ENCODE measurements around the gene OR6Q1. TPM values are rescaled to one million over a fixed set of nuclear protein-coding genes. Genes with fewer than 3 reads are reported as not detected.
A peak's percentile ranks its signal among the peaks of the same experiment; 100 is the strongest.

OR6Q1 gene
- total and polyA plus RNA-seq, 2 of the 4 experiments (the other 2 are of a cell fraction): not detected

GRCh38 chr11:58067685-58068084 is 36.9 kb downstream of the OR6Q1 start:
- Histone ChIP-seq H3K9me1 (ENCODE audit: insufficient read depth, low read length) (peaks cover 4% of the 10 kb centered on the region; the same call in 1 of the 2 replicates), H3K4me2 (ENCODE audit: low read depth, low read length) (no peak overlapping the region), H3K23ac (ENCODE audit: low read depth, low read length) (no peak overlapping the region), H2BK5ac (ENCODE audit: low read depth, low read length, poor library complexity, severe bottlenecking) (no peak overlapping the region), H3K4ac (ENCODE audit: low read depth, low read length) (no peak overlapping the region), H2AK5ac (ENCODE audit: low read depth, low read length) (no peak overlapping the region), H3K4me3 (ENCODE audit: insufficient read depth, low read depth, low read length) (no peak overlapping the region), H3K9me3 (ENCODE audit: control insufficient read depth, insufficient read depth, low read length) (no peaks in the 10 kb centered on the region), H2AFZ (replicated peaks; ENCODE audit: low read length, poor library complexity) (peak overlapping the region; percentile 1), H4K91ac (ENCODE audit: insufficient read depth, low read depth, low read length) (no peak overlapping the region), H3K79me1 (ENCODE audit: low read depth in 1 of 2, low read length in 2 of 2) (no peaks in the 10 kb centered on the region), H2AK9ac (replicated peaks; ENCODE audit: low read depth, low read length, poor library complexity) (no peak overlapping the region), H3K9ac (ENCODE audit: low read depth, low read length) (no peak overlapping the region), H4K8ac (ENCODE audit: low read depth in 2 of 2, low read length in 2 of 2) (0 out of 4 replicates have a peak overlapping the region, but pooled peaks of 1 of the 2 experiments have one; percentile 0), H3K4me1 (ENCODE audit: control insufficient read depth, insufficient read depth, low read length) (no peaks in the 10 kb centered on the region; the same call in 1 of the 2 replicates), H4K20me1 (ENCODE audit: insufficient read depth, low read length) (no peaks in the 10 kb centered on the region), H3K36me3 (ENCODE audit: control insufficient read depth, insufficient read depth, low read length) (no peaks in the 10 kb centered on the region), H3K27me3 (ENCODE audit: control insufficient read depth, insufficient read depth, low read length) (no peaks in the 10 kb centered on the region), H3K56ac (ENCODE audit: extremely low read depth, insufficient read depth, low read length) (no peak overlapping the region), H2BK20ac (ENCODE audit: low read depth, low read length) (no peak overlapping the region), H3K18ac (ENCODE audit: low read depth, low read length) (no peak overlapping the region), H2BK120ac (ENCODE audit: low read depth, low read length) (no peak overlapping the region), H2BK15ac (ENCODE audit: low read depth, low read length) (no peak overlapping the region), H3K27ac (ENCODE audit: insufficient read depth, low read length) (no peak overlapping the region), H4K5ac (ENCODE audit: low read depth, low read length) (no peak overlapping the region; the same call in 1 of the 2 replicates), H3K14ac (replicated peaks; ENCODE audit: low read depth, low read length) (no peak overlapping the region)
- POLR2A ChIA-PET (ENCODE audit: unreplicated experiment): interaction anchor here (0.7 kb wide), 1 partner anchor 39 kb away, joined by 10 read pairs; no protein-coding TSS in a partner anchor
- in situ Hi-C loops (cut with MboI; ENCODE audit: low sequenced_read_pairs) (no loop called here), dilution Hi-C loops (cut with HindIII; ENCODE audit: low sequenced_read_pairs, unreplicated experiment) (no loop called here), intact Hi-C loops (cut with micrococcal nuclease) (loop anchor here (10.0 kb wide), 1 partner anchor 327 kb away; no protein-coding TSS in a partner anchor)
- DNase-seq: peak; percentile 47
- 42% methylated on average over 2 of the region's 5 CpGs; no CpG with 5 or more reads in 1 of the 2 experiments for WGBS, 2 experiments (ENCODE audit: extremely low coverage in 2 of 2, insufficient read length in 1 of 2)
- BruUV-seq (replicated peaks): no TSS peak
- ATAC-seq (ENCODE audit: low read depth): no peak; the same call in 1 of the 2 replicates
- CTCF ChIA-PET: interaction anchor here (0.7 kb wide), 2 partner anchors 60 to 182 kb away, joined by 3 read pairs; no protein-coding TSS in a partner anchor
- TF ChIP-seq RCOR1 (IDR thresholded peaks at IDR 0.05; ENCODE audit: insufficient replicate concordance, low read length) (no peak), MXI1 (IDR thresholded peaks at IDR 0.05; ENCODE audit: borderline replicate concordance, low read depth, low read length) (no peak), CTCF (conservative IDR thresholded peaks at IDR 0.05; ENCODE audit: low read depth, low read length) (no peak), RFX5 (IDR thresholded peaks at IDR 0.05; ENCODE audit: low read depth, low read length) (no peak), SMC3 (IDR thresholded peaks at IDR 0.05; ENCODE audit: low read depth, low read length) (no peak), POLR2A (IDR thresholded peaks at IDR 0.05; ENCODE audit: low read depth, low read length) (no peak), CHD1 (IDR thresholded peaks at IDR 0.05; ENCODE audit: low read depth, low read length) (no peak), CEBPB (IDR thresholded peaks at IDR 0.05; ENCODE audit: low read depth, low read length) (no peak), RAD21 (IDR thresholded peaks at IDR 0.05; ENCODE audit: low read length) (no peak)
